ENCODE data around the gene GPR132.

DNA sequence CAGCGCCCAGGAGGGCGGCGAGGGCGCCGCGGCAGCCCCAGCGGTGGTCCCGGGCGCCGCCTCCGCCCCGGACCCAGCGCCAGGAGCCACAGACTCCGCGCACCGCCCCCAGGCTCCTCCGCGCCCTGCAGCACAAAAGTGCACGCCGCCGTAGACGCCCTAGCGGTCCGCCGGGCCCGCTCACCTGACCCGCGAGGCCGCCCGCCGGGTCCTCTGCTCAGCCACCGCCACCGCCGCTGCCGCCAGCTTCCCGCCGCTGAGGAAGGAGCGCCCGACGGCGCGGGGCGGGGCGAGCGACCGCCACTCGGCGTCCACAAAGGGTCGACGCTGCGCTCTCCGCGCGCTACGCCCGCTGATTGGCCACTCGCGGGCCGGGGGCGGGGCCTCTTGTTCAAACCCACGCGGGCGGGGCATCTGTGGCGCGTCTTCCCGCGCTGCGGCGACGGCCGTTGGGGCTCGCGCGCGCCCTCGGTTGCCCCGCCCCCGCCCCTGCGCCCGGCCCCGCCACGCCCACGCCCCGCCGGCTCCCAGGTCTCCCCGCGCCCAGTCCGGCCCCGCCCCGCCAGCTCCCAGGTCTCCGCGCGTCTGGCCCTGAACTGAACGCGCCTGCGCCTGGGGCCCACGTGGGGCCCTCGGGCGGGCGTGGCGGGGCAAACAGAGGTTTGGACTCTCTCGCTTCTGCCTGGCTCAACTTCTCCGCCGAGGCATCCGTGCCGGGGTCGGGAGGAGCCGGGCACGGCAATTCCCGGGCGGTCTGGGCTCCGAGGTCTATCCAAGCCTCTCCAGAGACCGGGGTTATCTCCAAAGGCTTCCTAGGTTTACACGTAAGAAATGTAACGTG is 44.2 kb downstream of the GPR132 start, which contains the start of gene CDCA4:
- TF ChIP-seq, protein P1, sequence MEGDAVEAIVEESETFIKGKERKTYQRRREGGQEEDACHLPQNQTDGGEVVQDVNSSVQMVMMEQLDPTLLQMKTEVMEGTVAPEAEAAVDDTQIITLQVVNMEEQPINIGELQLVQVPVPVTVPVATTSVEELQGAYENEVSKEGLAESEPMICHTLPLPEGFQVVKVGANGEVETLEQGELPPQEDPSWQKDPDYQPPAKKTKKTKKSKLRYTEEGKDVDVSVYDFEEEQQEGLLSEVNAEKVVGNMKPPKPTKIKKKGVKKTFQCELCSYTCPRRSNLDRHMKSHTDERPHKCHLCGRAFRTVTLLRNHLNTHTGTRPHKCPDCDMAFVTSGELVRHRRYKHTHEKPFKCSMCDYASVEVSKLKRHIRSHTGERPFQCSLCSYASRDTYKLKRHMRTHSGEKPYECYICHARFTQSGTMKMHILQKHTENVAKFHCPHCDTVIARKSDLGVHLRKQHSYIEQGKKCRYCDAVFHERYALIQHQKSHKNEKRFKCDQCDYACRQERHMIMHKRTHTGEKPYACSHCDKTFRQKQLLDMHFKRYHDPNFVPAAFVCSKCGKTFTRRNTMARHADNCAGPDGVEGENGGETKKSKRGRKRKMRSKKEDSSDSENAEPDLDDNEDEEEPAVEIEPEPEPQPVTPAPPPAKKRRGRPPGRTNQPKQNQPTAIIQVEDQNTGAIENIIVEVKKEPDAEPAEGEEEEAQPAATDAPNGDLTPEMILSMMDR (IDR thresholded peaks at IDR 0.05 in 2 of 3, conservative IDR thresholded peaks at IDR 0.05 in 1 of 3; ENCODE audit: borderline replicate concordance in 1 of 3, insufficient read depth in 1 of 3, low read depth in 2 of 3, low read length in 2 of 3) = no peak
- no peak for TF ChIP-seq CEBPB (IDR thresholded peaks at IDR 0.05; ENCODE audit: low read depth)
